SHP77 treated with DMSO at 0.1 percent for 48 hours (cell line): ENCODE results near the gene SPG7.
"Not testable (repeated sequence)": the region's sequence is repeated elsewhere in the genome, so short reads cannot be mapped to it uniquely, and the experiment has no call there.

Source experiments
- DNase-seq: peaks from one replicate; lab custom pipeline; 2025; lab: John Stamatoyannopoulos, UW

Gene SPG7

DNA sequence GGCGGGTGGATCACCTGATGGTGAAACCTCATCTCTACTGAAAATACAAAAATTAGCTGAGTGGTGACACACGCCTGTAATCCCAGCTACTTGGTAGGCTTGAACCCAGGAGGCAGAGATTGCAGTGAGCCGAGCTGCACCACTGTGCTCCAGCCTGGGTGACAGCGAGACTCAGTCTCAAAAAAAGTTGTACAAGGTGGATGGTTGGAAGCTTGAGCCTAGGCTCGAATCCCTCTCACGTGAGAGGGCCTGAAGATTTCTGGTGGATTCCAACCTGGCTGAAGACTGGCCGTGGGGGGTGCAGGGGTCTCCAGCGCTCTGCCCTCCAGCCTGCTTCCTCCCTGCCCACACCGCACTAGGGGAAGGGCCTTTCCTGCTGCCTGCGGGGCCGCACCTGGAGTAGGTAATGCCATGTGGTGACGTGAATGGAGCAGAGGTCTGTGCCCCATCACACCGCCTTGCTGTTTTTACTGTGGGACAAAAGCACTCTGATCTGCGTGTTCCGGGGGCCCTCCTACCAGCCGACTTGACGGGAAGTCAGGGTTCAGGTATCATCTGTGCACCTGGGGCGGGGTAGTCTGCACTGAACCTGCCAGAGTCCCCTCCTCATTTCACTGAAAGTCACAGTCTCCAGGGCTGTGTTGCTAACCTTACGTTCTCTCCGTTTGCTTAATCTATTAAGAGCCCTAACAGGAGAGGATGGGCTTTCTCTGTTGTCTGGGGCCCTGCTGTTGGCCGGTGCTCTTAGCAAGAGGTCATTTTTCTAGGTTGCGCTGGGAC lies 56.5 kb downstream of the SPG7 start:
- no peak for DNase-seq

DNA sequence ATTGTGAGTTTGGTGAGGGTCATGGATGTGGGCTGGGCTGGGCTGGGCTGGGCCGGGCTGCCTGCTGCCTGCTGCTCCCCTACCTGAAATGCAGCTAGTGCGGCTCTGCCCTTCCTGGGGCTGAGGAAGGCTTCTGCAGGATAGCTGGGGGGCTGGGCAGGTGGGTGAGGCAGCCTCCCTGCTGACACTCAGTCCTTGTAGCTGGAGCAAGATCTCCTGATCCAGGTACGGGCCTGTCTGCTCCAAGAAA lies 57.0 kb downstream of the SPG7 start:
- DNase-seq = no peak

DNA sequence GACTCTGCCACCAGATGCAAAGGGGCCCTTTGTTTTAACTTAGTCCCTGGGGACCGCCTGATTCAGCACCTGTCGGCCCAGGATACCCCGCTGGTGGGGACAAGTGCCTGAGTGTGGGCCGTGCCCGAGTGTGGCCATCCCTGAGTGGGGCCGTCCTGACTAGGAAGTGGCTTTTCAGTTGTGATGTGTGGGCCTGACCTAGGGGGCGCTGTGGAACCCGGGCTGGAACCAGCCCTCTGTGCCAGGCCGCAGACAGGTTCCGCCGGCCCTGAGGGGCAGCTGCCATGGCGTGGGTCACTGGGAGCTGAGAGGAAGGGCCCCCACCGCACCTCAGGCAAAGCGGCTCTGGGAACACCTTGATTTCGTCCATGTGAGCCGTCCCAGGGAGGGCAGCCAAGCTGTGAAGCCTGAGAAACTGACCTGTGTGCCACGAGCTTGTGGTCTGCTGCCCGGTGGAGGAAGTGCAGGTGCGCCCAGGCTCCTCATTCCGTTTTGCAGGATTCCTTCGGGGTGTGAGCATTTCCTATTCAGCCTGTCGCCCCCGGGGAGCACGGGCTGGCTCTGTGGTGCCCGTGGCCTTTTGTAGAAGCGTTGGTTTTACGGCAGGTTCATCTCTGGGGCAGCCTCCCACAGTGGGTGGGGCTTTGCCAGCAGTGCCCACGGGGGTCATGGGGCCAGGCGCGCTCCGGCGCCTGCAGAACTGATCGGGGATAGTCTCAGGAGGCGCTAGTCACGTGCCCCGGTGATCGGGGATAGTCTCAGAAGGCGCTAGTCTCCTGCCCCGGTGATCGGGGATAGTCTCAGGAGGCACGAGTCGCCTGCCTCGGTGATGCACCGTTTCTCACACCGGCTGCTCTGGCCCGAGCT lies 57.5 kb downstream of the SPG7 start:
- peak; percentile 30 for DNase-seq

DNA sequence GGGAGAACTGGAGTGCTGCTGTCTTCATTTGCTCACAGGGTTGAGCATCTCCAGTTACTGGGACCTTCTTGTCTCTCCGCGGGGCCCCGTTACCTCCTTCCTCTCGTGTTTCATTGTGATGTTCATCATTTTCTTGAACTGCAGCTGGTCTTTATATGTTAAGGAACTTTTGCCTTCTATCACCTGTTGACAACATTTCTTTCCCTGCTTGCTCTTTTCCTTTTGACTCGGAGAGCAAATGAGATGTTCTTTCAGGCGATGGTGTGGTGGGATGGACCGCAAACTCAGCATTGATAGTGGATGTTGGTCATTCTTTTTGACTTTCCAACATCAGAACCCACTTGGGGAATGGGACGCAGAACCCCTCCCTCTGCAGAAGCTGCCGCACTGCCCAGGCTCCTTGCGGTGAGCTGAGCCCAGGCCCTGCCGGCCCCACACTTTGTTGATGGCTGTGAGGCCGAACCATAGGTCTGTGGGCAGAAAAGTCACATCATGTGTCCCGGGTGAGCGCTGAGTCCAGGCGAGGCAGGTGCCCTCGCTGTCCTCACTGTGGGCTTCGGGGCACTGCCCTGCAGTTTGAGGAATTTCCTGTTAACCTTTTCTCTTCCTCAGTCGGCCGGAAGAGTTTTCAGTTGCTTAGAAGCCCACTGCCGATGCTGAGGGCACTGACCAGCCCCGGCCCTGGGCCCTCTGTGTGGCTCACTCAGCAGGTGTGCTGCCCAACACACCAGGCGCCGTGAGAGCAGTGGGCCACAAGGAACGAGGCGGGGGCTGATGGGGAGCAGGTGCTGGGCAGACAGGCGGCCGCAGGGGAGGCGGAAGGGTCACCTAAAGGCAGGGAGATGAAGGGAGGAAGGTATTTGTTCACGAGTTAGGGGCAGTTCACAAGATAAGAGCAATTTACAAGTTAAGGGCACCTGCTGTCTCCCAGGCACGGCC lies 59.7 kb downstream of the SPG7 start:
- DNase-seq = no peak

DNA sequence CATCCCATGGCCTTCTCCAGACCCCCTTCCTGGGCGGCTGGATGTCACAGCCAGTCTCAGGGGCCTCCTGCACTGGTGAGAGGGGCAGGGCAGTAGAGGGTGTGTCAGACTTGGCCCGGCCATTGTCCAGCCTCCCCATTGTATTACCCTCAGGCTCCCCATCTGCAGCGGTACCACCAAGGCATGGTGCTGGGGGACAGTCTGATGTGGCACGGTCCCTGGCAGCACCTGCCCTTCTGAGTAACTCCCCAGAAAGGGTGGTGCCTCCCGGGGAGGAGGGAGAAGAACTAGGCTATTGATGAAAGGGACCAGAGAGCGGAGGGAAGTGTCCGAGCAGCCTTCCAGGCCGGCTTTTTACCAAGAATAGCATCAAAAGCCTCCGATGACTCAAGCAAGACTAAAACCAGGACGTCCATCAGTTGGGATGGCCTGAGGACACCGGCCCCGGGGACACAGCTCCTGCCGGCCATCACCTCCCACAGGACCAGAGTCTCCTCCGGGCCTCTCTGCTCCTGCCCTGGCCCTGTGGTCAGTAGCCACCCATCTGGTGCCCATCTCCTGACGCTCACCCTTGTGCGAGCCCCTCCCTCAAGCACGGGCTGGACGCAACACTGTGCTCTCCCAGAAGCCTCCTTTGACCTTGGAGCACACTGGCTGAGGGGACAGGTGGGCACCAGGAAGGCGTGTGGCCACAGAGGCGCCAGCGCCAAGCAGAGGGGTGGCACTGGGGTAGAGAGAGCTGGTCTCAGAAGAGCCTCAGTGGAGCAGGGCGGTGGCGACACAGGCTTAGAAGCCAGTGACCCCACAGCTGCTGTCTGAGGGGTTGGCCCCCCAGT lies 61.5 kb downstream of the SPG7 start:
- no peak for DNase-seq

DNA sequence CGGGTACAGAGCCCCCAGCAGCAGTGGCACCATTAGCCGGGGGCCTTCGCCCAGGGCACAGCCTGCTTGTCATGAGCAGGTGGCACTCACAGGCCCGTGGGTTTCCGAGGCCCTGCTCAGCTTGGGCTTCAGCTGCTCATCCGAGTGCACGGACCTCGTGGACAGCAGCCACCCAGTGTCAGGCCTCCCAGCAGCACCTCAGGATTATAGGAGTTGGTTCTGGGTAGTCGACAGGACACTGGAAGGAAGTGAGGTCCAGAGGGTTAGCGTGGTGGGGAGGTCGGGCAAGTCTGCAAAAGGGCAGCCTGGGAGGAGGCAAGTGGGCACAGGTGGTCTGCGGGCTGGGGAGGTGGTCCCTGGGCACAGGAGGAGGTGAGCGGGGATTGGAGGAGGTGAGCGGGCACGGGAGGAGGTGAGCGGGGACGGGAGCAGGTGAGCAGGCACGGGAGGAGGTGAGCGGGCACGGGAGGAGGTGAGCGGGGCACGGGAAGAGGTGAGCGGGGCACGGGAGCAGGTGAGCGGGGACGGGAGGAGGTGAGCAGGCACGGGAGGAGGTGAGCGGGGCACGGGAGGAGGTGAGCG lies 62.2 kb downstream of the SPG7 start:
- DNase-seq = no peak

DNA sequence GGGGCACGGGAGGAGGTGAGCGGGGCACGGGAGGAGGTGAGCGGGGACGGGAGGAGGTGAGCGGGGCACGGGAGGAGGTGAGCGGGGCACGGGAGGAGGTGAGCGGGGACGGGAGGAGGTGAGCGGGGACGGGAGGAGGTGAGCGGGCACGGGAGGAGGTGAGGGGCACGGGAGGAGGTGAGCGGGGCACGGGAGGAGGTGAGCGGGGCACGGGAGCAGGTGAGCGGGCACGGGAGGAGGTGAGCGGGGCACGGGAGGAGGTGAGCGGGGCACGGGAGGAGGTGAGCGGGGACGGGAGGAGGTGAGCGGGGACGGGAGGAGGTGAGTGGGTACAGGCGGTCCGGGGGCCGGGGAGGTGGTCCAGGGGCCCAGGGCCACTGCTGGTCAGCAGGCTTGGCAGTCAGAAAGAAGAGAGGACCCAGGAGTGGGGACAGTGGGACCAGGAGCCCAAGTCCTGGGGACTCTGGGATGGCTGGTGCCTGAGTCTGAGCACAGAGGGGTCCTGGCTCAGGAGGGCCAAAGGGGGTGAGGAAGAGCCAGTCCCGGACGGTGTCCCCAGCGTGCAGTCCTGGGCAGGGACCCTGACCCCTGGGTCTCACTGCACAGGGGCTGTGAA lies 62.9 kb downstream of the SPG7 start:
- DNase-seq = not testable (repeated sequence)

DNA sequence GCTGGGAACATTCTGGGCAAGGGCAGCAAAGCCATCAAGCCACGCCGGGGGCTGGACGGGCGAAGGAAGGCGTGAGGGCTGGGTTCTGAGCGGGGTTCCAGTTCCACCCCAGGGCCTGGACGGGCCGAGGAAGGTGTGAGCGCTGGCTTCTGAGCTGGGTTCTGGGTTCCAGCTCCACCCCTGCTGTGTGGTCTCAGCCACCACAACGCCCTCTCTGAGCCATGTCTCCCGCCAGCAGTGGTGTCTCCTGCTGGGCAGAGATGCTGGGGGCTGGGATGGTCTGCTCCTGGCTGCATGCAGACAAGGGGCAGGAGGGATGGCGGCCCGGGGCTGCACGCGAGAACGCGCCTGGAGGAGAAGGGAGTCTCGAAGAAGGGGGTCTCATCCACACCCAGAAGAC lies 63.4 kb downstream of the SPG7 start:
- no peak for DNase-seq

DNA sequence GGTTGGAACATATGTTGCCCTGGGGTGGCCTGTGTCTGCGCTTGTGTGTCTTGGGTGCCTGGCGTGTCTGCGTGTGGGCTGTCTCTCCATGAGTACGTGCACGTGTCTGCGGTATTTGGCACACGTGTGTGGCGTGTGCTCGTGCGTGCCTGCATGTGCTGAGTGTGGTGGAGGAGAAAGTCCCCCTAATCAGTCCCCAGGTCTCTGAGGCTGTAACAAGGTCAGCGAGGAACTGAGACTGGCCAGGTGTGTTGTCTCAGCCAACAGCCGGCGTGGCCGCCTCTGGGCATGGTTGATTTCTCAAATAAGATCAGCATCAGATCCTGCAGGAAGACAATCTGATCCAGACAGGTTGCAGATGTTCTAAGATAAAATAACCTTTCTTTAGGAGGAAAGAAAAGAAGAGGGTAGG lies 63.9 kb downstream of the SPG7 start:
- no peak for DNase-seq

DNA sequence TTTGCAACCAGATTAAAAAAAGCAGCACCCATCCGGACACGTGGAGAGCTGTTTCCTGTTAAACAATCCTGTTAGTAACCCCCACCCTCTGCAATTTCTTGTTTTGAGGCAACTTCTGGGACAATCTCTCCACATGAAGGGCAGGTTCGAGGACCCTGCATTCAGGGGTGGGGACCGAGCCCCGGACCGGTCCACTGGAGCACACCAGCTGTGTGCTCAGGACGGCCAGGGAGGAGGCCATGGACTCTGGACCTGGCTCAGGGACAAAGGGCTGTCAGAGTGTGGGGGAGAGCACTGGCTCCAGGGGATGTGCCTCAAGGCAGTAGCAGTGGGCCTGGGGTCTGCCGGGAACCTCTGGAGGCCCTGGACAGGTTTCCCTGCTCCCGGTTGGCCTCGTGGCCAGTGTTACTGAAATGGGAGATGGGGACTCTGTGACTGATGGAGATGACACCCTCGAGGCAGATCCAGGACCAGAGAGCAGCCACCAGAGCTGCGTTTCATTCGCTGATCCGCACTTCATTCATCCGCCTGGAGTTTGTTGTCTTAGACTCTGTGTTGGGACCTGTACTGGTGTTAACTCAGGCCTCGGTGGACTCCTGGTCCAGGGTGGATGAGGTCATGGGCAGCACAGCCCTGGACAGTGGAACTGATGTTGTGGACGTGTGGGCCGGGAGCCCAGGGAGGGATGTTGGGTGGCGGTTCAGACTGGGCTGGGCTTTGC lies 64.4 kb downstream of the SPG7 start:
- DNase-seq = no peak

DNA sequence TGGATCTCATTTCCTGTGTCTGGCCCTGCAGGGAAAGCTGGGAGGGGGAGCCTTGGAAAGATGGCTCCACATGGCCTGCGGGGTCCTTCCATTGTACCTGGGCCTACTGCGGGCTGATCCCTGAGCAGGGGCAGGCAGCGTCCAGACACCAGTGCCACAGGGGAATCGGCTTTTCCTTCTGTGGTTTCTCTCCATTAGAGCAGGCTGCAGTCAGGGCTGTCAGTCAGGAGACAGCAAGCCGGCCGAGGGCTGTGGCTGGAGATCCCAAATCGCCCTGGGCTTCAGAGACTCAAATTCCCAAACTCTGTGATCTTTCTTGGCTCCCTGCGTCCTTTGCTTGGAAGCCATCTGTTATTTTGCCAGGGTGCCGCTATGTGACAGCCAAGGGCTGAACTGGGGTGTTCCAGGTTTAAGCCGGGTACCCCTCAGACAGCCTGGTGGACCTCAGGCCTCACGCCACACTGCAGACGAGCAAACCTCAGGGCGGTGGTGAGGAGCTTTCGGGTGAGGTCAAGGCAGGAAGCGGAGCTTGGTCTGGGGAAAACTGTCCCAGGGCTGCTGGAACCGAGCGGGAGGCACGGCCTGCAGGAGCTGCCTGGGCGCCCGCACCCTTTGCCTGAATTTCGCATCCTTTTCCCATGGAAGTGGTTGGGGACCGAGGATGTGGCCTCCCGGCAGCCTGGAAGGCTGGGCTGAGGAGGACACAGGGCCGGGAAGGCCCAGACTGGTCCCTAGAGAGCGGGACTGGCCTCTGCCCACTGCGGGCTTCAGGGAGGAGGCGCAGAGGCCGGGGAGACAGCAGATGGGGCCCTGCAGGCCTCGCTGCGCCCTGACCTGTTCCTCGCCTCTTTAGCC lies 65.8 kb downstream of the SPG7 start:
- DNase-seq = no peak

DNA sequence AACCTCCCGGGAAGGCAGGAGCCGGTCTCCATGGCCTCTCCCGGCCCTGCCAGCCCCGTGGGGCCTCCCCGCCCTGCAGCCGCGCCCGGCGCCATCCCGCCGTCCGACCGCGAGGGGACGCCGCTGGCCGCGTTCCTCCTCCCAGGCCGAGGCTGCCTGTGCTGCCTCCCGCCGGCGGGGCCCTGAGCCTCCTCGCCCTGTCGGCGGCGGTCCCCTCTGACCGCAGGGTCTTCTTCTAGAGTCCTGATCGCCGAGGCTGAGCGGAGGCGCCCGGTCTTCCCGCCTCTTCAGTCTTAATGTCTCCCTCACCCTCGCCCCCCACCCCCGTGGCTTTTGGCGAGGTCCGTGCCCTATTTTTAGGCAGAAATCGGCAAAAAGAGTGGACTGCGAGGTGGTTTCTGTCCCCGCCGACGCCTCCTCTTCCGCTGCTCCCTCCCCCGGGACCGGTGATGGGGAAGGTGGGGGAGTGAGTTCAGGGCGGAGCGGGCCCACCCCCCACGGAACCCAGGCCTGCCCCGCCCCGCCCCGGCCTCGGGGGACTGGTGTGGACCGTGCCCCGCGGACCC lies 66.6 kb downstream of the SPG7 start:
- DNase-seq = no peak

DNA sequence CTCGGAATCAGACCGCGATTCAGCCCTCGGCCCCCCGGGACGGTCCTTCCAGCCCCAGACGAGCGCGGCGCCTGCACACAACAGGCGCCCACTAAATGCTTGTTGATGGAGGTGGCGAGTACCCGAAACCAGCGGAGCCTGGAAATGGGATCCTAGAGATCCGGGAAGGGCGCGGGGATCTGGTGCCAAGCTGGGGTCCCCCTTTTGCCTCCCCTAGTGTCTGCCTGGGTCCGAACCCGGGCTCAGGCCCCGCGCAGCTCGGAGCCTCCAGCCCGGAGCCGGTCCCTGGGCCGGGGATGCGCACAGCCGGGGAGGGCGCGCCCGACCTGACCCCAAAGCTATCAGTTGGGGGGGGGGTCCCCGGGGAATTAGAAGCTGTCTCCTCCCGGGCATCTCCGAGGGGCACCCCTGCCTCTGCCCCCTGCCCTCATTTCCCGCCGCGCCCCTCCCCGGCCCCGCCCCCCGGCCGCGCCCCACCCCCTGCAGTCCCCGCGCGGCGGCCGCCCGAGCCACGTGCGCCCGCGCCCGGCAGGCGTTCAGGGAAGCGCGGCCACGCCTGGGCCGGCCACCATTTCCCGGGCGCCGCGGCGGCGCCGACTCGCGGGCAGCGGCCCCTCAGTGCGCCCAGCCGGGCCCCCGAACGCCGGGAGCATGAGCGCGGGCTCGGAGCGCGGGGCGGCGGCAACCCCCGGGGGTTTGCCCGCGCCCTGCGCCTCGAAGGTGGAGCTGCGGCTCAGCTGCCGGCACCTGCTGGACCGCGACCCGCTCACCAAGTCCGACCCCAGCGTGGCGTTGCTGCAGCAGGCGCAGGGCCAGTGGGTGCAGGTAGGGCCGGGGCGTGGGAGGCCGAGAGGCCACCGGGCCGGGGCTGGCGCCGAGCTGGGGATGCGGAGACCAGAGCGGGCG lies 67.3 kb downstream of the SPG7 start, which contains the start of gene CPNE7:
Gene CPNE7 (plus strand): TSS at position 512 of the 906 bp plus-strand sequence. CDS start 140 bp downstream, at position 652.
- no peak for DNase-seq

DNA sequence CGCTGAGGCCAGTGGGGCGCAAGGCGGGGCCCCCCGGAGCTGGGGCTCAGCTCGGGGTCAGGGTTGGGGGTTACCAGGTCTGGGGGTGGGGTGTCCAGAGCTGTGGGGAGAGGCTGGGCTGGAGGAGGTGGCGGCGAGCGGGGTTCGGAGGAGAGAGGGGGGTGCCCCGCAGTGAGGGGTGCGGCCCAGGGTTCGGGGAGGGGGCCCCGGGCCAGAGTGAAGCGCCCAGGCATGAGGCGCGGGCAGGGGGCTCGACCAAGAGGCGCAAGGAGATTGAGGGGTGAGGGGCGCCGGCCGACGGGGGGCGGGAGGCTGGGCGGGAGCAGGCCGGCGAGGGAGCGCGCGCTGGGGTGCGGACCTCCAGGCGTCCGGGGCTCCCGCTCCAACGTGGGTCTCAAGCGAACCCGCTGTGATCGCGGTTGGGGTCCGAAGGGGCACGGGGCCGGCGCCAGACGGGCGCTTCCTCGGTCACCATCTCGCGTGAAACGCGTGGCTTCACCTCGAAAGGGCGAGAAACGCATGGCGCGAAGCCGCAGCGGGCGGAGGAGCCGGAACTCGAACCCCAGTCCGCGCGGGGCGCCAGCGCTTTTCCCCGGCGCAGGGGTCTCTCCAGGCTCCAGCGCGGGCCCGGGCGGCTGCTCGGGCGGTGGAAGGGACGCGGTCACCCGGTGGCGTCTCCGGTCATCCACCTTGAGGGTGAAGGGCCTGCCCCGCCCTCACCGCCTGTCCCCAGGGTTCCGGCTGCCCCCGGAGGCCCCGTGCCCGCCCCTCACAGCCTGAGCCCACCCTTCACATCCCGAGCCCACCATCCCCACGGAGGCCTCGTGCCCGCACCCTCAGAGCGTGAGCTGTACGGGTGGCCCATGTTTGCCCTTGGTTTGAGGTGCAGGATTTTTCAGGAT lies 68.2 kb downstream of the SPG7 start:
- no peak for DNase-seq

DNA sequence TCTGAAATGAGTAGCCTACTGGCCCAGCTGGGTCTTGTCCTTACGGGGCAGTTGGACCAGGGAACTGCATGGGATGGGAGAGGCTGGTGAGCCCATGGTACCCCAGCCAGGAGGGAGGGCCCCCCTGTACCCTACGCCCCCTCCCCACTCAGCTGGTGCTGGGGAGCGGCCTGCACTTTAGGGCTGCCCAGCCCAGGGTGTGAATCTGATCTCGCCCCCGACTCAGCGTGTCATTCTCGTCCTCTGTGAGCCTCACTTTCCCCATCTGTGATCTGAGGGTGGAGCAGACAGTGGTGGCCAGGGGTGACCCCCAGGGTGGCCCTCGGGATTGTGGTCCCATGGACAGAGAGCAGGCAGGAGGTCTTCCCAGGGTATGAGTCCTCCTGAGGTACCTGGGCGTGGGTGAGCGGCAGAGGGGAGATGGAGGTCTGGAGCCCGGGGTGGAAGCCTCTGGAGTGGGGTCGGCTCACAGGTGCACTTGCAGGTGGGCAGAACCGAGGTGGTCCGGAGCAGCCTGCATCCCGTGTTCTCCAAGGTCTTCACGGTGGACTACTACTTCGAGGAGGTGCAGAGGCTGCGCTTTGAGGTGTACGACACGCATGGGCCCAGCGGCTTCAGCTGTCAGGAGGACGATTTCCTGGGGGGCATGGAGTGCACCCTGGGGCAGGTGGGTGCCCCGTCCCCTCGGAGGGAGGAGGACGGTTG lies 69.0 kb downstream of the SPG7 start:
- DNase-seq = no peak

DNA sequence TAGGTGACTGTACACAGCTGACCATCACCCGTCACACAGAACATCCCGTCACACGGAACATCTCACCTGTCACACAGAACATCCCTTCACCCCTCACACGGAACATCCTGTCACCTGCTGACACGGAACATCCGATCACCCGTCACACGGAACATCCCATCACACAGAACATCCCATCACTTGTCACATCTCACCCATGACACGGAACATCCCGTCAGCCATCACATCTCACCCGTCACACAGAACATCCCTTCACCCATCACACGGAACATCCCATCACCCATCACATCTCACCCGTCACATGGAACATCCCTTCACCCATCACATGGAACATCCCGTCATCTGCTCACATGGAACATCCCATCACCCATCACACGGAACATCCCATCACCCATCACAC lies 71.1 kb downstream of the SPG7 start:
- no peak for DNase-seq
